ENCODE data around the gene ELOVL1. TPM values are rescaled to one million over a fixed set of nuclear protein-coding genes. Genes with fewer than 3 reads are reported as not detected.
"Not testable (repeated sequence)": the region's sequence is repeated elsewhere in the genome, so short reads cannot be mapped to it uniquely, and the experiment has no call there.

Gene ELOVL1
- total RNA-seq, 1 donor from 2014 or later: 76.8 TPM

- intact Hi-C loops (cut with micrococcal nuclease): no loop called here
- Mint-ChIP-seq H3K36me3 (ENCODE audit: low read depth) (peaks cover 18% of the 10 kb centered on the region), H3K4me1 (peaks cover 20% of the 10 kb centered on the region), H3K27ac (peak overlapping the region; percentile 36), H3K4me3 (no peak overlapping the region), H3K27me3 (no peaks in the 10 kb centered on the region), H3K9me3 (no peaks in the 10 kb centered on the region)
- DNase-seq: no peak
Observed at GRCh38 chr1:43370564-43370963, 2.8 kb upstream of the ELOVL1 start.

- DNase-seq, H3K27ac Mint-ChIP-seq, H3K27me3 Mint-ChIP-seq, H3K4me3 Mint-ChIP-seq, H3K9me3 Mint-ChIP-seq: not testable (repeated sequence)
- intact Hi-C loops (cut with micrococcal nuclease): loop anchor here (5.0 to 10.0 kb wide), 4 partner anchors 197 to 605 kb away; partner anchors contain the start of genes ATP6V0B, B4GALT2, CFAP57 and DPH2
- Mint-ChIP-seq H3K36me3 (ENCODE audit: low read depth) (peaks cover 23% of the 10 kb centered on the region), H3K4me1 (peaks cover 26% of the 10 kb centered on the region)
Observed at GRCh38 chr1:43369779-43370178, 2.0 kb upstream of the ELOVL1 start.

DNA sequence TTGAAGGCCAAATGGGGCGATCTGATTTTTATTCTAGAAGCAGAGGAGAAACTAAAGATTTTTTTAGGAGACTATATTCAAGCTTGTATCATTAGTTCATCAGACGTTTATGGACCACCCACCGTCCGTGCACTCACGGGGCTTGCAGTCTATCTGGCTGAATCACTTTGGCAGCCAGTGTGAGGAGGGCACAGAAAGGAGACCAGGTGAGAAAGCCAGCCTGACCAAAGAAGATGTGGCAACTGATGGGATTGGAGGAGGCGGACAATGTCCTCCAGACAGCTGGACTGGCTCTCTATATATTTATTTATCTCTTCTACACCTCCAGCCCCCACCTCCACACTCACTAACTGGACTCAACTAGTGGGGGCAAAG is 822 bp upstream of the ELOVL1 start:
- H3K9me3 Mint-ChIP-seq: no peaks in the 10 kb centered on the region
- peaks cover 28% of the 10 kb centered on the region for H3K4me1 Mint-ChIP-seq
- DNase-seq: no peak
- H3K4me3 Mint-ChIP-seq: peak overlapping the region; percentile 100
- no peaks in the 10 kb centered on the region for H3K27me3 Mint-ChIP-seq
- H3K36me3 Mint-ChIP-seq (ENCODE audit: low read depth): peaks cover 34% of the 10 kb centered on the region
- H3K27ac Mint-ChIP-seq: peak overlapping the region; percentile 96
- intact Hi-C loops (cut with micrococcal nuclease): loop anchor here (1.0 to 10.0 kb wide), 7 partner anchors 10 to 606 kb away; partner anchors contain the start of genes ATP6V0B, B4GALT2, CDC20 and CFAP57

DNA sequence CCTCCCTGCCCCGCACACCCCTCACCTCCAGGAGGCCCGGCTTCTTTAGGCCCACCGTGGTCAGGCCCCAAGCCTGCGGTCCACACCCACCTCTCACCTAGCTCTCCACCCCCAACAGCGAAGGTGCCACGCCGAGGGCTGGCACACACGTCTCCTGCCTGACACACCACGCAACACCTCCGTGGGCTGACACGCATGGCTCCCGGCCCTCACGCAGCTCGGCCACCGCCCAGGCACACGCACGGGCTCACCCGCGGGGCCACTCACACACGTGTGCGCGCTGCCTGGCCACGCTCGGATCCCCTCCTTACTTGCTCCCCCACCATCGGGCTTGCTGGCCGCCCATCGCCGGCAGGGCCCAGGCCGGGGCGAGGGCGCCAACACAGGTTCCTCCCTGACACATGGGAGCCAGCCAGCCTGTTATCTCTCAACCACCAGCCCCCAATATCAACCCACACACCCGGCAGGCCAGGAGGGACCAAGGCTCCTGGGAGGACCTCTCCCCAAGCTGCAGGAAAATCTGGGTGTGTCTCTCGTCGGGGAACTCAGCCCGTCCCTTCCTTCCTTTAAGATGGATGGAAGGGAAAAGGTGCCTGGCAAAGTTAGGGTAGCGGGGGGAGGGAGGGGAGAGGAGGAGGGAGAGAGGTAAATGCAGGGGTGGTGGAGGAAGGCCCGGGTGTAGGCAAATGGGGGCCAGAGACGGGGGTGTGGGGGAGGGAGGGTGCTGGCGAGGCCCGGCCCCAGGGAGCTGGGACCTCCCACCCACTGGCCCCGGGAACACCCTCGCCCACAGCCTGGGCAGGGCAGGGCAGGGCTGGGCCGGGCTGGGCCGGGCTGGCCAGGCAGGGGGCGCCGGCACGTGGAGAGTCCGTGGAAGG is 546 bp downstream of the ELOVL1 start:
- peak; percentile 74 for DNase-seq
- Mint-ChIP-seq H3K4me3 (peak overlapping the region; percentile 100), H3K4me1 (peaks cover 32% of the 10 kb centered on the region), H3K27me3 (no peaks in the 10 kb centered on the region), H3K9me3 (no peaks in the 10 kb centered on the region), H3K36me3 (ENCODE audit: low read depth) (peaks cover 43% of the 10 kb centered on the region), H3K27ac (peak overlapping the region; percentile 90)
- intact Hi-C loops (cut with micrococcal nuclease): loop anchor here (5.0 to 10.0 kb wide), 4 partner anchors 195 to 608 kb away; partner anchors contain the start of genes ATP6V0B, B4GALT2, CFAP57 and DPH2

DNA sequence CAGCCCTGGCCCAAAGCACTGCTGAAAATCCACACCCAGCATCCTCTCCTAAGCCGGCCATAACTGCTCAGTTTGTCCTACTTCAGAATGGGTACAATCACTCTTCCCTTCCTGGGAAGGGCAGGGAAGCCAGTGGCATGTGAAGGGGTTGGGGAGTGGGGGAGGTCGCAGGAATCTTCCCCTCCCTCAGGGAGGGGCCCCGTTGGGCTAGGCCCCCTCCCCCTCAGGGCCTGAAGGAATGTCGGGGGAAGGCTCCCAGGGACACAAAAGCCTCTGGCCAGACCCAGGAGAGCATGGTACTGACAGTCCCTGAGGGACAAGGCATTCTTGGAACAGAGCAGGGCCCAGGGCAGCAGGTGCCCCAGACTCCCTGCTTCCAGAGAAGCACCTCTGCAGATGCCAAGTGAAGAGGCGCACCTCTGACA is 1.2 kb downstream of the ELOVL1 start:
- H3K9me3 Mint-ChIP-seq: no peaks in the 10 kb centered on the region
- intact Hi-C loops (cut with micrococcal nuclease): loop anchor here (5.0 to 10.0 kb wide), 4 partner anchors 194 to 608 kb away; partner anchors contain the start of genes ATP6V0B, B4GALT2, CFAP57 and DPH2
- no peak for DNase-seq
- H3K4me1 Mint-ChIP-seq: peaks cover 38% of the 10 kb centered on the region
- no peaks in the 10 kb centered on the region for H3K27me3 Mint-ChIP-seq
- peaks cover 49% of the 10 kb centered on the region for H3K36me3 Mint-ChIP-seq (ENCODE audit: low read depth)
- peak overlapping the region; percentile 90 for H3K27ac Mint-ChIP-seq
- H3K4me3 Mint-ChIP-seq: peak overlapping the region; percentile 100

DNA sequence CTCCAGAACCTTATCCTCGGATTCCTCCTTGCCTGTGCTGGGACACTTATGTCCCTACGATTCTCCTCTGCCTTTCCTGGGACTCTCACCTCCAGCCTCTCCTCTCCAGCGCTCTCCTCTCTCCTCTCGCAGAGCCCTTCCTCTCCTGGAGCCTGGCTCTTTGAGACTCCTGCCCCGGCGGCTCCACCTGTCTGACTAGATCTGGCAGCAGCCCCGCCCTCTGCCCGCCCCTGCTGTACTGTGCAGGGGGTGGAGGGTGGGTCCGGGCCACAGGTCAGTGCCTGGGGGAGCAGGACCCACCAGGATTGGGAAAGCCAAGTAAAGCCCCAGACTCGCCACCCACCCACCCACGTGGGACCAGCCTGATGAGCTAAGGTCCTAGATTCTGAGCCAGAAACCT is 1.6 kb downstream of the ELOVL1 start:
- Mint-ChIP-seq H3K27me3 (no peaks in the 10 kb centered on the region), H3K9me3 (no peaks in the 10 kb centered on the region), H3K27ac (peak overlapping the region; percentile 90), H3K4me3 (peak overlapping the region; percentile 100), H3K36me3 (ENCODE audit: low read depth) (peaks cover 53% of the 10 kb centered on the region), H3K4me1 (peaks cover 42% of the 10 kb centered on the region)
- intact Hi-C loops (cut with micrococcal nuclease): loop anchor here (5.0 to 10.0 kb wide), 4 partner anchors 194 to 609 kb away; partner anchors contain the start of genes ATP6V0B, B4GALT2, CFAP57 and DPH2
- no peak for DNase-seq

DNA sequence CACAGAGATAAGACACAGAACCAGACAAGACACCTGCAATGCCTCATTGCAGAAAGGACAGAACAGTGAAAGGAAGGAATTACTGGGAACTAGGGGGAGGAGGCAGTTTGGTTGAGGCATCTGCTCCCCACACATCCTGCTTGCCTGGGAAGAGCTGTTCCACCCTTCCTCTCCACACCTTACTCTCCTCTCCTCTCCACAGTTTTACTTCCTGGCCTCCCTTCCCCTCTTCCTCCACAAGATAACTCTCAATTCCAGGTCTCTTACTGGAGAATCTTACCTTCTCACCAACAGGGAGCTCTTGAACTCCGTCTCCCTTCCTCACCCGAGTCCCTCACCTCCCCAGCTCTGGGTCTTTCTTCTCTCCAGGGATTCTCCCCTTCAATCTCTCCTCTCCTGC is 2.1 kb downstream of the ELOVL1 start:
- DNase-seq: no peak
- no peaks in the 10 kb centered on the region for H3K27me3 Mint-ChIP-seq
- H3K9me3 Mint-ChIP-seq: no peaks in the 10 kb centered on the region
- peaks cover 46% of the 10 kb centered on the region for H3K4me1 Mint-ChIP-seq
- intact Hi-C loops (cut with micrococcal nuclease): loop anchor here (5.0 to 10.0 kb wide), 4 partner anchors 193 to 609 kb away; partner anchors contain the start of genes ATP6V0B, B4GALT2, CFAP57 and DPH2
- peak overlapping the region; percentile 90 for H3K27ac Mint-ChIP-seq
- H3K36me3 Mint-ChIP-seq (ENCODE audit: low read depth): peaks cover 58% of the 10 kb centered on the region
- peak overlapping the region; percentile 100 for H3K4me3 Mint-ChIP-seq

GRCh38 chr1:43363935-43364525 is 3.8 kb downstream of the ELOVL1 start:
- Mint-ChIP-seq H3K4me3 (no peak overlapping the region), H3K36me3 (ENCODE audit: low read depth) (peaks cover 67% of the 10 kb centered on the region), H3K4me1 (peaks cover 55% of the 10 kb centered on the region), H3K9me3 (no peaks in the 10 kb centered on the region), H3K27me3 (no peaks in the 10 kb centered on the region), H3K27ac (no peak overlapping the region)
- intact Hi-C loops (cut with micrococcal nuclease): loop anchor here (10.0 kb wide), 2 partner anchors 429 to 611 kb away; partner anchors contain the start of genes ATP6V0B, B4GALT2 and DPH2
- DNase-seq: no peak

DNA sequence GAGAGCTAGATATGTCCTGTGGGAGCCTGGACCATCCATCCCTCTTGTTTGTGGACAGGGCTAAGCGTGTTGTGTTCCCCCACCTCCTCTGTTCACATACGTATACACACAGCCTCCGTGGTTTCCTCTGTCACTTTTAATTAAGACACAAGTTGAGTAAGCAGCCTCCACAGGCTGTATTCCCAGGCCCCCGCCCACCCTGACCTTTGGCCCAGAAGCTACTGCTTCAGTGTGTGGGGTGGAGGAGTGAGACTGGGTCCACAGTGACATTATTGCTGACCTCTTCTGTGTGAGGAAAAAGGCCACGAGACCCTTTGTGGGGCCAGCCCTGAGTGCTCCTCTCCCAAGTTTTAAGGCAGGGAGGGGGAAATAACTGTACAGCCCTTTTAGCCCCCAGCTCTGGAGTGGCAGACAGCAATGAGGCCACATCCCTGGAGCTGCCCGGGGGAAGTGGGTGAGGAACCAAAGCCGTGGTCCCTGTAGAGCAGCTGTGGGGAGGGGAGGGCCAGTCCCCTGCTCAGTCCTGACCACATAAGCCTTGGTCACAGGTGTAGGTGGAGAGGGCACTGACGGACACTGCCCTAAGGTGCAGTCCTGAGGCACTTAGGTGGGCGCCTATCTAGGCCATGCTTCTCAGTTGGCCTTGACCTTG is 4.4 kb downstream of the ELOVL1 start:
- Mint-ChIP-seq H3K27me3 (no peaks in the 10 kb centered on the region), H3K27ac (peak overlapping the region; percentile 73), H3K4me1 (peaks cover 52% of the 10 kb centered on the region), H3K36me3 (ENCODE audit: low read depth) (peaks cover 67% of the 10 kb centered on the region), H3K4me3 (peak overlapping the region; percentile 42), H3K9me3 (no peaks in the 10 kb centered on the region)
- DNase-seq: no peak
- intact Hi-C loops (cut with micrococcal nuclease): loop anchor here (10.0 kb wide), 2 partner anchors 429 to 611 kb away; partner anchors contain the start of genes ATP6V0B, B4GALT2 and DPH2

DNA sequence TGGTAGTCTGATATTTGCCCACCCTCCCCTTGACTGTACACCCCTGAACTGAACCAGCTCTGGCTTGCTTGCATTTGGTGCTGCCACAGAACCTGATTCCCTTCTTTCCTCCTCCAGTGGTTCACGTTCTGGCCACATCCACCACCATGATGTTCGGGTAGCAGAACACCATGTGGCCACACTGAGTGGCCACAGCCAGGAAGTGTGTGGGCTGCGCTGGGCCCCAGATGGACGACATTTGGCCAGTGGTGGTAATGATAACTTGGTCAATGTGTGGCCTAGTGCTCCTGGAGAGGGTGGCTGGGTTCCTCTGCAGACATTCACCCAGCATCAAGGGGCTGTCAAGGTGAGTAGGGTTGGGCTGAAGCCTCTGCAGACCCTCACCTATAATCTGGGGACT is 7.2 kb downstream of the ELOVL1 start:
- Mint-ChIP-seq H3K36me3 (ENCODE audit: low read depth) (peaks cover 60% of the 10 kb centered on the region), H3K4me3 (peak overlapping the region; percentile 98), H3K27me3 (no peaks in the 10 kb centered on the region), H3K9me3 (no peaks in the 10 kb centered on the region), H3K4me1 (peaks cover 49% of the 10 kb centered on the region), H3K27ac (peak overlapping the region; percentile 64)
- intact Hi-C loops (cut with micrococcal nuclease): loop anchor here (10.0 kb wide), 2 partner anchors 426 to 614 kb away; partner anchors contain the start of genes ATP6V0B, B4GALT2 and DPH2
- no peak for DNase-seq

DNA sequence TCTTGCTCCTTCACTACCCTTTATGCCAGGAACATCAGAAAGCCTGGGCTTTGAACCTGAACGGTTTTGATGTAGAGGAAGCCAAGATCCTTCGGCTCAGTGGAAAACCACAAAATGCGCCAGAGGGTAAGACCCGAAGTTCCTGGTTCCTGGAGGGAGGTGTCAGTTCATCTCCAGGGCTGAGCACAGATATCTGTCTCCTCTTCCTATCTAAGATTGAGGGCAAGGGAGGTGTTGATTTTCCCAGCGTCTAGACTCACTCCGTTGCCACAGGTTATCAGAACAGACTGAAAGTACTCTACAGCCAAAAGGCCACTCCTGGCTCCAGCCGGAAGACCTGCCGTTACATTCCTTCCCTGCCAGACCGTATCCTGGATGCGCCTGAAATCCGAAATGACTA is 8.1 kb downstream of the ELOVL1 start:
- H3K4me1 Mint-ChIP-seq: peaks cover 42% of the 10 kb centered on the region
- peaks cover 52% of the 10 kb centered on the region for H3K36me3 Mint-ChIP-seq (ENCODE audit: low read depth)
- peak overlapping the region; percentile 98 for H3K4me3 Mint-ChIP-seq
- DNase-seq: peak; percentile 60
- intact Hi-C loops (cut with micrococcal nuclease): loop anchor here (2.0 to 10.0 kb wide), 5 partner anchors 29 to 1273 kb away; partner anchors contain the start of genes ATP6V0B, B4GALT2, DPH2 and HYI
- H3K9me3 Mint-ChIP-seq: no peaks in the 10 kb centered on the region
- H3K27me3 Mint-ChIP-seq: no peaks in the 10 kb centered on the region
- H3K27ac Mint-ChIP-seq: peak overlapping the region; percentile 82

GRCh38 chr1:43358746-43359693 is 8.8 kb downstream of the ELOVL1 start, which contains the start of gene CDC20:
CDC20 (plus strand) TSS chr1:43358981; CDS start chr1:43359216, 235 bp downstream.
- DNase-seq: peak; percentile 100
- peak within 1 kb of the TSS; percentile 92 for H3K27ac Mint-ChIP-seq
- H3K4me3 Mint-ChIP-seq: peak within 1 kb of the TSS; percentile 98
- no peaks in the 10 kb centered on the region for H3K9me3 Mint-ChIP-seq
- H3K36me3 Mint-ChIP-seq (ENCODE audit: low read depth): peaks cover 49% of the 10 kb centered on the region
- peaks cover 42% of the 10 kb centered on the region for H3K4me1 Mint-ChIP-seq
- intact Hi-C loops (cut with micrococcal nuclease): loop anchor here (1.0 to 5.0 kb wide), 8 partner anchors 9 to 1273 kb away; partner anchors contain the start of genes ELOVL1, HYI, MED8 and SZT2
- H3K27me3 Mint-ChIP-seq: no peaks in the 10 kb centered on the region

All from activated CD4-positive, alpha-beta T cell treated with anti-CD3 and anti-CD28 coated beads, Interleukin-2, amount 10 ng/mL, durations not matched to agents 24 days and 14 days (primary cell).